ENCODE measurements around the gene DLX4.
A peak's percentile ranks its signal among the peaks of the same experiment; 100 is the strongest.

DNA sequence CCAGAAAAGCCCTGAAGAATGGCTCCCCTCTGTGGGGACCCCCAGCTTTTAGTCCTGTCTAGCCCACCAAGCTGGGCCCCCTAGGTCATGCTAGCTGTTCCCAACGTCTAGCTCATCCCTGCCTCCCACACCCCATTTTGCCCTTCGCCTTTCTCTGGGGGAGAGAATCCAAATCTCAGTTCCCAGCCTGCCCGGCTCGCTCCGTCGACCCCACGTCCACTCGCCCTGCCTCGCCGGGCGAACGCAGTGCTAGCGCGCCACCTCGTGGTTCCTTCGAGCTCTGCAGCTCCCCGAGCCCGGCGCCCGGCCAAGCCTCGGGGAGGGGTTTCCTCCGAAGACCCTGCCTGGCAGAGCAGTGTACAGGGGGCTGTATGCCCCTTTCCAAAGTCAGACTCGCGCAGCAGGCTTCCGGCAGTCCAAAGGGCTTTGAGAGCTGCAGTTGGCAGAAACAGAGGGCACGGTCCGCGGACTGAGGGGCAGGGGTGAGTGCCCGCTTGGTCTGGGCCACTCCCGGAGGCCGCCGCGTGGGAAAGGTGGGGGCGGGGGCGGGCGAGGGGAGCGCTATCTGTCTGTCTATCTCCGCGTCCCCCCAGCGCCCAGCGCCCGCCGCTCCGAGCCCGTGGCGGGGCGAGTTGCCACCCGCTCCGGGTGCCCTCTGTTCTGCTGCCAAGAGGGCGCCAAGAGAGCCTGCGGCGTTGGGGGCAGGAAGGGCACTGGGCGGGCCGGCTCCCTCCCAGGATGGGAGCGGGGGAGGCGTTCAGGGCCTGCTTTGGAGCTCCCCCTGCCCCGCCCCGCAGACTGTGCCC is 27.7 kb downstream of the DLX4 start:
- TF ChIP-seq SMC3 (conservative IDR thresholded peaks at IDR 0.05; ENCODE audit: poor library complexity): peak; percentile 97
- TF ChIP-seq, protein P1, sequence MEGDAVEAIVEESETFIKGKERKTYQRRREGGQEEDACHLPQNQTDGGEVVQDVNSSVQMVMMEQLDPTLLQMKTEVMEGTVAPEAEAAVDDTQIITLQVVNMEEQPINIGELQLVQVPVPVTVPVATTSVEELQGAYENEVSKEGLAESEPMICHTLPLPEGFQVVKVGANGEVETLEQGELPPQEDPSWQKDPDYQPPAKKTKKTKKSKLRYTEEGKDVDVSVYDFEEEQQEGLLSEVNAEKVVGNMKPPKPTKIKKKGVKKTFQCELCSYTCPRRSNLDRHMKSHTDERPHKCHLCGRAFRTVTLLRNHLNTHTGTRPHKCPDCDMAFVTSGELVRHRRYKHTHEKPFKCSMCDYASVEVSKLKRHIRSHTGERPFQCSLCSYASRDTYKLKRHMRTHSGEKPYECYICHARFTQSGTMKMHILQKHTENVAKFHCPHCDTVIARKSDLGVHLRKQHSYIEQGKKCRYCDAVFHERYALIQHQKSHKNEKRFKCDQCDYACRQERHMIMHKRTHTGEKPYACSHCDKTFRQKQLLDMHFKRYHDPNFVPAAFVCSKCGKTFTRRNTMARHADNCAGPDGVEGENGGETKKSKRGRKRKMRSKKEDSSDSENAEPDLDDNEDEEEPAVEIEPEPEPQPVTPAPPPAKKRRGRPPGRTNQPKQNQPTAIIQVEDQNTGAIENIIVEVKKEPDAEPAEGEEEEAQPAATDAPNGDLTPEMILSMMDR (IDR thresholded peaks at IDR 0.05; ENCODE audit: poor library complexity, severe bottlenecking): peak; percentile 98
- TF ChIP-seq, protein P2, sequence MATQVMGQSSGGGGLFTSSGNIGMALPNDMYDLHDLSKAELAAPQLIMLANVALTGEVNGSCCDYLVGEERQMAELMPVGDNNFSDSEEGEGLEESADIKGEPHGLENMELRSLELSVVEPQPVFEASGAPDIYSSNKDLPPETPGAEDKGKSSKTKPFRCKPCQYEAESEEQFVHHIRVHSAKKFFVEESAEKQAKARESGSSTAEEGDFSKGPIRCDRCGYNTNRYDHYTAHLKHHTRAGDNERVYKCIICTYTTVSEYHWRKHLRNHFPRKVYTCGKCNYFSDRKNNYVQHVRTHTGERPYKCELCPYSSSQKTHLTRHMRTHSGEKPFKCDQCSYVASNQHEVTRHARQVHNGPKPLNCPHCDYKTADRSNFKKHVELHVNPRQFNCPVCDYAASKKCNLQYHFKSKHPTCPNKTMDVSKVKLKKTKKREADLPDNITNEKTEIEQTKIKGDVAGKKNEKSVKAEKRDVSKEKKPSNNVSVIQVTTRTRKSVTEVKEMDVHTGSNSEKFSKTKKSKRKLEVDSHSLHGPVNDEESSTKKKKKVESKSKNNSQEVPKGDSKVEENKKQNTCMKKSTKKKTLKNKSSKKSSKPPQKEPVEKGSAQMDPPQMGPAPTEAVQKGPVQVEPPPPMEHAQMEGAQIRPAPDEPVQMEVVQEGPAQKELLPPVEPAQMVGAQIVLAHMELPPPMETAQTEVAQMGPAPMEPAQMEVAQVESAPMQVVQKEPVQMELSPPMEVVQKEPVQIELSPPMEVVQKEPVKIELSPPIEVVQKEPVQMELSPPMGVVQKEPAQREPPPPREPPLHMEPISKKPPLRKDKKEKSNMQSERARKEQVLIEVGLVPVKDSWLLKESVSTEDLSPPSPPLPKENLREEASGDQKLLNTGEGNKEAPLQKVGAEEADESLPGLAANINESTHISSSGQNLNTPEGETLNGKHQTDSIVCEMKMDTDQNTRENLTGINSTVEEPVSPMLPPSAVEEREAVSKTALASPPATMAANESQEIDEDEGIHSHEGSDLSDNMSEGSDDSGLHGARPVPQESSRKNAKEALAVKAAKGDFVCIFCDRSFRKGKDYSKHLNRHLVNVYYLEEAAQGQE (IDR thresholded peaks at IDR 0.05; ENCODE audit: borderline replicate concordance): no peak
- no peak for TF ChIP-seq POLR2AphosphoS5 (IDR thresholded peaks at IDR 0.05)
- no peak for TF ChIP-seq TAF1 (IDR thresholded peaks at IDR 0.05; ENCODE audit: low read depth)
- TF ChIP-seq EP300 (conservative IDR thresholded peaks at IDR 0.05; ENCODE audit: poor library complexity, severe bottlenecking): no peak
- no peak for TF ChIP-seq EZH2 (IDR thresholded peaks at IDR 0.05; ENCODE audit: borderline replicate concordance, insufficient read depth, low read length, poor library complexity, severe bottlenecking)
- peak; percentile 95 for TF ChIP-seq RAD21 (conservative IDR thresholded peaks at IDR 0.05)
- peak; percentile 18 for TF ChIP-seq MXI1 (conservative IDR thresholded peaks at IDR 0.05; ENCODE audit: poor library complexity, severe bottlenecking)
